ENCODE measurements around the gene RABGEF1. TPM values are rescaled to one million over a fixed set of nuclear protein-coding genes. Genes with fewer than 3 reads are reported as not detected.

The RABGEF1 gene
- total RNA-seq, 2 experiments from 2014 or later, result 18.2 to 25.5 TPM

- Histone ChIP-seq H3K27ac (ENCODE audit: low read depth, low read length, poor library complexity, severe bottlenecking) (no peak overlapping the region), H3K4me1 (ENCODE audit: insufficient read depth, low read length, poor library complexity, severe bottlenecking) (no peaks in the 10 kb centered on the region), H3K79me2 (ENCODE audit: insufficient read depth, low read depth, low read length) (no peaks in the 10 kb centered on the region), H3K4me2 (ENCODE audit: low read length) (no peak overlapping the region), H3K9me2 (ENCODE audit: insufficient read depth, low read length) (no peaks in the 10 kb centered on the region), H4K20me1 (ENCODE audit: insufficient read depth, low read length) (no peaks in the 10 kb centered on the region), H3K4me3 (ENCODE audit: low read depth, low read length, poor library complexity, severe bottlenecking) (no peak overlapping the region), H3K9me3 (ENCODE audit: low read length) (no peaks in the 10 kb centered on the region), H3K36me3 (ENCODE audit: insufficient read depth, low read length) (peaks cover 14% of the 10 kb centered on the region), H2AFZ (ENCODE audit: low read length) (no peak overlapping the region)
- CTCF ChIA-PET (ENCODE audit: unreplicated experiment), result no interaction called here
- no peak for DNase-seq (ENCODE audit: low spot score)
- TF ChIP-seq CTCF (conservative IDR thresholded peaks at IDR 0.05; ENCODE audit: low read length) (no peak), EZH2phosphoT487 (IDR thresholded peaks at IDR 0.05; ENCODE audit: borderline replicate concordance, low read depth, low read length) (no peak)
- intact Hi-C loops (cut with micrococcal nuclease; ENCODE audit: unreplicated experiment), result no loop called here
- POLR2A ChIA-PET, result interaction anchor here (1.6 kb wide), 1 partner anchor 10 kb away, joined by 6 read pairs; no protein-coding TSS in a partner anchor
- no TSS peak for BruUV-seq (replicated peaks)
These were observed 119.5 kb downstream of the RABGEF1 start for GRCh38 chr7:66859794-66860645.

- DNase-seq (ENCODE audit: low spot score), result no peak
- H3K9me3 ChIP-seq (ENCODE audit: low read length), result no peaks in the 10 kb centered on the region
- peaks cover 14% of the 10 kb centered on the region for H3K36me3 ChIP-seq (ENCODE audit: insufficient read depth, low read length)
- no peaks in the 10 kb centered on the region for H4K20me1 ChIP-seq (ENCODE audit: insufficient read depth, low read length)
- no peaks in the 10 kb centered on the region for H3K9me2 ChIP-seq (ENCODE audit: insufficient read depth, low read length)
- no TSS peak for BruUV-seq (replicated peaks)
- no peaks in the 10 kb centered on the region for H3K4me1 ChIP-seq (ENCODE audit: insufficient read depth, low read length, poor library complexity, severe bottlenecking)
- ChIA-PET CTCF (ENCODE audit: unreplicated experiment) (no interaction called here), POLR2A (interaction anchor here (1.6 kb wide), 1 partner anchor 9 kb away, joined by 6 read pairs; no protein-coding TSS in a partner anchor)
- no peak overlapping the region for H3K27ac ChIP-seq (ENCODE audit: low read depth, low read length, poor library complexity, severe bottlenecking)
- H3K4me3 ChIP-seq (ENCODE audit: low read depth, low read length, poor library complexity, severe bottlenecking), result no peak overlapping the region
- no peak overlapping the region for H2AFZ ChIP-seq (ENCODE audit: low read length)
- no peaks in the 10 kb centered on the region for H3K79me2 ChIP-seq (ENCODE audit: insufficient read depth, low read depth, low read length)
- no peak overlapping the region for H3K4me2 ChIP-seq (ENCODE audit: low read length)
- TF ChIP-seq EZH2phosphoT487 (IDR thresholded peaks at IDR 0.05; ENCODE audit: borderline replicate concordance, low read depth, low read length), result no peak
- no peak for TF ChIP-seq CTCF (conservative IDR thresholded peaks at IDR 0.05; ENCODE audit: low read length)
- intact Hi-C loops (cut with micrococcal nuclease; ENCODE audit: unreplicated experiment), result no loop called here
These were observed 120.2 kb downstream of the RABGEF1 start for GRCh38 chr7:66860767-66861166.

Small RNA genes within 50 kb of the gene (small RNA-seq; reads per million reads assigned to genes)
- gene AC027644.2, result not detected

Other genes starting within 250 kb of the RABGEF1 start
- 32.9 and 40.5 TPM in 2 replicates for gene KCTD7, start 111.9 kb upstream of the RABGEF1 start, total RNA-seq (2014; rRNA removed; shearing (Covaris generic))
- gene KCTD7, start 111.9 kb upstream of the RABGEF1 start, total RNA-seq (2022), result 41.8 and 43.3 TPM in 2 replicates
- 66.4 and 76.5 TPM in 2 replicates for gene TMEM248, start 180.5 kb downstream of the RABGEF1 start, total RNA-seq (2014; rRNA removed; shearing (Covaris generic))
- gene TMEM248, start 180.5 kb downstream of the RABGEF1 start, total RNA-seq (2022), result 88.8 and 97.0 TPM in 2 replicates

All from OCI-LY7 (cell line).